Trophoblast cell (in vitro differentiated cells and primary cell): ENCODE measurements around the gene OTOG.

Experiments
- DNase-seq, 2 donors: peaks; one replicate each; pipeline ENCODE4 v3.0.0-alpha.2; 2016
- H2AFZ ChIP-seq: 2 replicates; pipeline ENCODE4 v1.6.1; 2013; ENCODE audit warnings: low read length, moderate library complexity, mild to moderate bottlenecking; ENCODE audit not compliant: insufficient read depth, poor library complexity
- H2AK5ac ChIP-seq: 2 replicates; pipeline ENCODE4 v1.6.1; 2013; ENCODE audit warnings: mild to moderate bottlenecking, low read length
- H2BK120ac ChIP-seq: 2 replicates; pipeline ENCODE4 v1.6.1; 2013; ENCODE audit warnings: low read length, mild to moderate bottlenecking, moderate library complexity; ENCODE audit not compliant: insufficient read depth, poor library complexity
- H2BK12ac ChIP-seq: 2 replicates; pipeline ENCODE4 v1.6.1; 2013; ENCODE audit warnings: mild to moderate bottlenecking, low read length, moderate library complexity
- H2BK5ac ChIP-seq: 2 replicates; pipeline ENCODE4 v1.6.1; 2013; ENCODE audit warnings: low read length, low read depth, moderate library complexity, mild to moderate bottlenecking; ENCODE audit not compliant: poor library complexity
- H3K14ac ChIP-seq: 2 replicates; pipeline ENCODE4 v1.6.1; 2013; ENCODE audit warnings: mild to moderate bottlenecking, low read length
- H3K18ac ChIP-seq: 2 replicates; pipeline ENCODE4 v1.6.1; 2013; ENCODE audit warnings: mild to moderate bottlenecking, low read length
- H3K23ac ChIP-seq: 2 replicates; pipeline ENCODE4 v1.6.1; 2013; ENCODE audit warnings: low read length
- H3K27ac ChIP-seq: 2 replicates; pipeline ENCODE4 v1.5.1; 2013; ENCODE audit warnings: low read depth, mild to moderate bottlenecking, inconsistent platforms, low read length, moderate library complexity
- H3K27me3 ChIP-seq: 2 replicates; pipeline ENCODE4 v1.6.1; 2013; ENCODE audit warnings: inconsistent platforms, mild to moderate bottlenecking, low read length, moderate library complexity; ENCODE audit not compliant: insufficient read depth
- H3K36me3 ChIP-seq, 2 experiments: 1 replicate in 1 of 2; 2 replicates in 1 of 2; pipeline ENCODE4 v1.6.1; 2013; ENCODE audit warnings: low read length in 2 of 2, mild to moderate bottlenecking in 2 of 2, moderate library complexity in 1 of 2; ENCODE audit not compliant: insufficient read depth in 2 of 2, control insufficient read depth in 1 of 2
- H3K4ac ChIP-seq: 2 replicates; pipeline ENCODE4 v1.6.1; 2013; ENCODE audit warnings: low read depth, mild to moderate bottlenecking, low read length, moderate library complexity
- H3K4me1 ChIP-seq, 2 experiments: 1 replicate in 1 of 2; 2 replicates in 1 of 2; pipeline ENCODE4 v1.6.1; 2013; ENCODE audit warnings: low read length in 2 of 2, mild to moderate bottlenecking in 2 of 2, moderate library complexity in 1 of 2; ENCODE audit not compliant: insufficient read depth in 2 of 2, control insufficient read depth in 1 of 2
- H3K4me2 ChIP-seq: 2 replicates; pipeline ENCODE4 v1.6.1; 2013; ENCODE audit warnings: inconsistent platforms, mild to moderate bottlenecking, low read length, moderate library complexity
- H3K4me3 ChIP-seq: 2 replicates; pipeline ENCODE4 v1.5.1; 2013; ENCODE audit warnings: mild to moderate bottlenecking, low read depth, low read length, inconsistent platforms
- H3K79me1 ChIP-seq: one replicate; pipeline ENCODE4 v1.6.1; 2013; ENCODE audit warnings: low read length
- H3K79me2 ChIP-seq: 2 replicates; pipeline ENCODE4 v1.6.1; 2013; ENCODE audit warnings: low read length, mild to moderate bottlenecking; ENCODE audit not compliant: control insufficient read depth, insufficient read depth, poor library complexity
- H3K9ac ChIP-seq: 2 replicates; pipeline ENCODE4 v1.6.1; 2013; ENCODE audit warnings: mild to moderate bottlenecking, low read length
- H3K9me3 ChIP-seq: 2 replicates; pipeline ENCODE4 v1.6.1; 2013; ENCODE audit warnings: low read depth, mild to moderate bottlenecking, control low read depth, inconsistent platforms, low read length; ENCODE audit not compliant: insufficient read depth
- H4K12ac ChIP-seq: 2 replicates; pipeline ENCODE4 v1.6.1; 2013; ENCODE audit warnings: low read depth, mild to moderate bottlenecking, low read length, moderate library complexity
- H4K8ac ChIP-seq: 2 replicates; pipeline ENCODE4 v1.6.1; 2013; ENCODE audit warnings: low read depth, mild to moderate bottlenecking, low read length, moderate library complexity
- H4K91ac ChIP-seq: one replicate; pipeline ENCODE4 v1.6.1; 2013; ENCODE audit warnings: low read depth, mild to moderate bottlenecking, low read length, moderate library complexity
- WGBS: extraction: QIAGEN DNeasy Blood & Tissue Kit; methylation state at CpG from one replicate; pipeline ENCODE4 v1.1.7; 2013; ENCODE audit warnings: missing lambda C conversion rate; ENCODE audit not compliant: insufficient read length, insufficient coverage; ENCODE audit errors: extremely low coverage; 5-methylcytosine and 5-hydroxymethylcytosine counted together

The OTOG gene

DNA sequence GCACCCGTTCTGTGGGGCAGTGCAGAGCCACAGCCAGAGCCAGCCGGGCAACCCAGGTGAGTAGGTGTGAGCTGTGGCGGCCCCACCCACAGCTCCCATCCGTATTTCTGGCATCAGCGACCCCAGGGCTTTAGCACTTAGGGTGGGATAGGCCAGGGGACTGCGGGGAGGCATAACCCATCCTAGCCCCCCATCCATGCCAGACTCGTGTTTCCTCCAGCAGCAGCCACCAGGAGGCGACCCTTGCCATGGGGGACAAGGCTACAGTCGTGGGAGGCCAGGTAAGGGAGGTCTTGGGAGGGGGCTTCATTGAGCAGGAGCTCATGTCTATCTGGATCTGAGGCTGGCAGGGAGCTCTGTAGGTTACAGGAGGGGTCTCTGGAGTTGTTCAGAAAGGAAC lies 873 bp downstream of the OTOG start:
- DNase-seq, result no peak
- H2AFZ ChIP-seq, result no peak overlapping the region
- H3K79me2 ChIP-seq, result no peaks in the 10 kb centered on the region
- H2BK12ac ChIP-seq, result no peak overlapping the region
- no peak overlapping the region for H2BK120ac ChIP-seq
- H3K4ac ChIP-seq, result no peak overlapping the region
- H3K18ac ChIP-seq, result no peak overlapping the region
- no peak overlapping the region for H4K12ac ChIP-seq
- WGBS, result no CpG with 5 or more reads among the region's 9 CpGs
- H4K91ac ChIP-seq, result no peak overlapping the region
- no peak overlapping the region for H3K14ac ChIP-seq
- H3K4me3 ChIP-seq, result no peak overlapping the region
- H3K79me1 ChIP-seq, result no peaks in the 10 kb centered on the region
- no peak overlapping the region for H2BK5ac ChIP-seq
- no peak overlapping the region for H2AK5ac ChIP-seq
- peaks cover 3% of the 10 kb centered on the region for H3K9me3 ChIP-seq
- H3K4me1 ChIP-seq, result peaks cover 13 to 15% of the 10 kb centered on the region in 2 experiments
- no peaks in the 10 kb centered on the region for H3K27me3 ChIP-seq
- no peak overlapping the region for H4K8ac ChIP-seq
- H3K36me3 ChIP-seq, result no peaks in the 10 kb centered on the region
- no peak overlapping the region for H3K4me2 ChIP-seq
- H3K27ac ChIP-seq, result no peak overlapping the region
- H3K23ac ChIP-seq, result no peak overlapping the region
- H3K9ac ChIP-seq, result no peak overlapping the region

DNA sequence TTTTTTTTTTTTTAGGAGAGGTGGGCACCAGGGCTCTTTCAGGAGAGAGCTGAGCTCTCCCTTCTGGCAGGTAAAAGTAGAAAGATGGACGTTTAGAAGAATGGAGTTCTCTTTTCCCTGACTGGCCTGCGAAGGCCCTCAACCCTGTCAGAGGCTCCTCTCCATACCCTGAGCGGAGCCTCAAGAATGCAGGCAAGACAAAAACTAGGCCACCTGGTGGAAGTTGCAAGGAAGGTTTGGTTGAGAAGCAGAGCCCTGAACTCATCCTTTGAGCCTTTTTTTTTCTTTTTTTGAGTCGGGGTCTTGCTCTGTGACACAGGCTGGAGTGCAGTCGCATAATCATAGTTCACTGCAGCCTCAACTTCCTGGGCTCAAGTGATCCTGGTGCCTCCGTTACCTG lies 1.4 kb downstream of the OTOG start:
- Histone ChIP-seq H3K79me2 (no peaks in the 10 kb centered on the region), H3K27ac (no peak overlapping the region), H3K9me3 (peaks cover 2% of the 10 kb centered on the region), H4K12ac (no peak overlapping the region), H2BK5ac (no peak overlapping the region), H3K79me1 (no peaks in the 10 kb centered on the region), H4K91ac (no peak overlapping the region), H3K9ac (no peak overlapping the region), H3K4me3 (no peak overlapping the region), H3K27me3 (no peaks in the 10 kb centered on the region), H2BK12ac (no peak overlapping the region), H2AFZ (no peak overlapping the region), H3K36me3 (no peaks in the 10 kb centered on the region), H2AK5ac (no peak overlapping the region), H3K4me2 (no peak overlapping the region), H3K18ac (no peak overlapping the region), H3K23ac (no peak overlapping the region), H3K4ac (no peak overlapping the region), H3K4me1 (peaks cover 13 to 15% of the 10 kb centered on the region in 2 experiments), H2BK120ac (no peak overlapping the region), H3K14ac (no peak overlapping the region), H4K8ac (no peak overlapping the region)
- WGBS, result no CpG with 5 or more reads among the region's 6 CpGs
- DNase-seq, result no peak

DNA sequence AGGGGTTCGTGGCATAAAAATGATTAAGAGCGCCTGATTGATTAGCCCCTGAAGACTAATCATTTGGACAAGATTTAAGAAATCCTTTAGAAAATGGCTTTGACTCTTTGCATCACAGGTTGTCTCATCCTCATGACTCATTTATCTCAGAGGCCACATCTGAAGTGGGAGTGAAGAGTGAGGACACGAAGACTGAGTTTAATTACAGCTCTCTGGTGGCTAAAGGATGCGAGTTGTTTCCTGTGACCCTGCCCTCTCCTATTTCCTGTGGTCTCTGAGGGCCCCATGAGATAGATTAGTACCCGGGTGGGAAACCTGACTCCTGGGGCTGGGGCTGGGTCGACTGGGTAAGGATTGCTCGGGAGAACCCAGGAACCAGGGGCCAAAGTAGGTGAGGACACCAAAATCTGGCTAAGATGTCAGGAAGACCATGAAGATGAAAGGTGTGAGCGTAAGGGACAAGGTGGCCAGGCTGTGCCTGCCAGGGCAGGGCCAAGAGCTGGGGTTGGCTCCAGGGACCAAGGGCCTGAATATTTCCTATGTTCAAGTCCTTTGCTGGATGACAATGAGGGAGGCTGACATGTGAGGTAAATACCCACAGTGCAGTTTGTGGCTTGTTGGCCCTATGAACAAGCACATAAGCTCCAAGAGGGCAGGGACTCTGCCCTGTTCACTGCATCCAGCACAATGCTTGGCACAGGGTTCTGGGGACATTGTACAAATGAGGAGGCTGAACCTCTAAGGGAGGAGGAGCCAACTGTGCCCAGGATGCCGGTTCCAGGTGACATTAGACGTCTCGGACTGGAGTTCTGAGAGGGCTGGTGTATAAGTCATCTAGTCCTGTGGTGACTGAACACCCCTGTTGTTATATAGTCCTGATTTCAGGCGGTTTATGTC lies 3.6 kb downstream of the OTOG start:
- H3K36me3 ChIP-seq, result no peaks in the 10 kb centered on the region
- no peak overlapping the region for H4K12ac ChIP-seq
- H2BK12ac ChIP-seq, result no peak overlapping the region
- no CpG with 5 or more reads among the region's 12 CpGs for WGBS
- H2AK5ac ChIP-seq, result no peak overlapping the region
- no peak overlapping the region for H3K18ac ChIP-seq
- no peak overlapping the region for H2AFZ ChIP-seq
- H2BK120ac ChIP-seq, result no peak overlapping the region
- H3K4me1 ChIP-seq, result peaks cover 5 to 7% of the 10 kb centered on the region in 2 experiments
- H3K79me2 ChIP-seq, result no peaks in the 10 kb centered on the region
- H3K9ac ChIP-seq, result no peak overlapping the region
- H3K27ac ChIP-seq, result no peak overlapping the region
- H4K8ac ChIP-seq, result no peak overlapping the region
- H3K9me3 ChIP-seq, result no peaks in the 10 kb centered on the region
- no peak overlapping the region for H4K91ac ChIP-seq
- no peaks in the 10 kb centered on the region for H3K79me1 ChIP-seq
- no peaks in the 10 kb centered on the region for H3K27me3 ChIP-seq
- H3K14ac ChIP-seq, result no peak overlapping the region
- DNase-seq, result no peak
- H3K4me2 ChIP-seq, result no peak overlapping the region
- H2BK5ac ChIP-seq, result no peak overlapping the region
- H3K23ac ChIP-seq, result no peak overlapping the region
- H3K4me3 ChIP-seq, result no peak overlapping the region
- H3K4ac ChIP-seq, result no peak overlapping the region

DNA sequence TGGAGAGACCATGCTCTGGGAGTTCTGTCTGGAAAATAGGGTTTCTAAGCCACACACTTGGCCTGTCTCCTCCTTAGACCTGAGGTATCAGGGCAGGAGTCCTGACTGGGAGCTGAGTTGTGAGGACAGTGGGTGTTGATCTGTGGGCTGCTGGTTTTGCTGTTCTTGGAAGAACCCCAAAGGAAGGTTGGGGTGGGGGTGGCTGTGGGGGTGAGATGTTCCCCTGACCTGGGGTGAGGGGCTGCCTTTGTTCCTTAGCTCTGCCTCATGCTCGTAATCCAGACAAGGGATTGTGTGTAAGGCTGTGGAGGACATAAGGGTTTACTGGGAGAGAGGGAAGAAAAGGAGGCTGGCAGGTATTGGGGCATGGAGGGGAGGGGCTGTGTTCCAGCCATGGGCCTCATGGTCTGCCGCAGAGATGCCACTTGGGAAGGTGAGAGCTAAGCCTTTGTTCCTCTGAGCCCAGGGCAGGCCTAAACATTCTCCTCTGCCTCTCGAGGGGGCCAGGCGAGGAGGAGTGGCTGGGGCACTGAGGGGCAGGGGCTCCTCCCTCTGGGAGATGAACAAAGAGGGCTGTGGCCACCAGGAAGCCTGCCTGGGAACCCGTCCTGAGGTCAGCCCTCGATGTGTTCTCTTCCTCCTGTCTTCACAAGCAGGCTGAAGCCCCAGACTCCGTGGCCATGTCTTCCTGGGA lies 4.4 kb downstream of the OTOG start:
- Histone ChIP-seq H3K4me2 (no peak overlapping the region), H3K9ac (no peak overlapping the region), H3K23ac (no peak overlapping the region), H2AK5ac (no peak overlapping the region), H3K4ac (no peak overlapping the region), H3K27ac (no peak overlapping the region), H3K79me1 (no peaks in the 10 kb centered on the region), H3K79me2 (no peaks in the 10 kb centered on the region), H4K91ac (no peak overlapping the region), H3K18ac (no peak overlapping the region), H3K27me3 (no peaks in the 10 kb centered on the region), H2BK12ac (no peak overlapping the region), H2BK120ac (no peak overlapping the region), H2BK5ac (no peak overlapping the region), H4K12ac (no peak overlapping the region), H3K36me3 (no peaks in the 10 kb centered on the region), H3K4me3 (no peak overlapping the region), H4K8ac (no peak overlapping the region), H3K14ac (no peak overlapping the region), H2AFZ (no peak overlapping the region), H3K9me3 (no peaks in the 10 kb centered on the region), H3K4me1 (peaks cover 5 to 7% of the 10 kb centered on the region in 2 experiments)
- WGBS, result no CpG with 5 or more reads among the region's 7 CpGs
- DNase-seq, result no peak
